HG03342 (cell line): ENCODE results near the gene TXNIP.

Experiments
- ATAC-seq: cut with Tn5 transposase; IDR thresholded peaks from one replicate; pipeline ENCODE4 v1.9.1; 2021; ENCODE audit warnings: mild to moderate bottlenecking, moderate library complexity; ENCODE audit not compliant: unreplicated experiment

TXNIP gene

GRCh38 chr1:145946477-145946986 is 49.8 kb downstream of the TXNIP start:
- no peak for ATAC-seq

GRCh38 chr1:145944532-145944931 is 51.8 kb downstream of the TXNIP start:
- ATAC-seq, result no peak

- ATAC-seq, result no peak
Measured at GRCh38 chr1:145942871-145943270, 53.5 kb downstream of the TXNIP start.
